Hypothalamus (tissue), 51 donors: Measurements from ENCODE around the gene DIPK1C.

Source experiments
- DNase-seq, 51 donors: peaks; one replicate each; lab custom pipeline; 2025; lab: John Stamatoyannopoulos, UW

The DIPK1C gene

GRCh38 chr18:74395648-74396154, 61.4 kb downstream of the DIPK1C start:
- DNase-seq = no peak

GRCh38 chr18:74395006-74395405, 62.1 kb downstream of the DIPK1C start:
- no peak for DNase-seq

GRCh38 chr18:74392323-74392722, 64.8 kb downstream of the DIPK1C start:
- DNase-seq = peak in 2 of 51 donors; percentile 13 to 22

- no peak for DNase-seq
Measured at GRCh38 chr18:74390900-74391299, 66.2 kb downstream of the DIPK1C start.

- no peak for DNase-seq
Measured at GRCh38 chr18:74389991-74390390, 67.1 kb downstream of the DIPK1C start.

GRCh38 chr18:74389171-74389927, 67.8 kb downstream of the DIPK1C start:
- no peak for DNase-seq

- DNase-seq = no peak
Measured at GRCh38 chr18:74388227-74388626, 68.9 kb downstream of the DIPK1C start.

GRCh38 chr18:74387383-74387782, 69.7 kb downstream of the DIPK1C start:
- no peak for DNase-seq
